HepG2 (cell line): Measurements from ENCODE around the gene VAX1. TPM values are rescaled to one million over a fixed set of nuclear protein-coding genes. Genes with fewer than 3 reads are reported as not detected.

Experiments
- ATAC-seq: fragments of 200-7000 bp; cut with Tn5 transposase; 3 replicates; pipeline ENCODE4 v1.9.1; 2020; ENCODE audit warnings: mild to moderate bottlenecking, moderate library complexity
- BruUV-seq: library from RNA; stranded (reverse); fragments of 400-500 nt; replicated peaks from 2 replicates; lab custom pipeline; 2021; lab: Mats Ljungman, UMichigan
- CTCF ChIA-PET: fragments of 300-600 bp; formaldehyde crosslinking; extraction: SDS; loops from one replicate; lab custom pipeline; 2021; ENCODE audit warnings: low total read pairs, inconsistent platforms, low intra/inter-chr PET ratio; lab: Yijun Ruan, JAX
- POLR2A ChIA-PET: fragments of 350-600 bp; sonication (Branson Sonifier 250); formaldehyde crosslinking; loops from one replicate; lab custom pipeline; 2020; ENCODE audit warnings: antibody characterized with exemption, inconsistent platforms; lab: Yijun Ruan, JAX
- DNase-seq: peaks from one replicate; pipeline ENCODE4 v3.0.0-alpha.2; 2015; ENCODE audit warnings: low spot score
- FAIRE-seq: peaks from 3 replicates; lab custom pipeline; 2011; peaks lifted over from hg19 to GRCh38; lab: Jason Lieb, UNC
- H2AFZ ChIP-seq: one replicate; pipeline ENCODE4 v1.6.1; 2011; ENCODE audit warnings: low read length, inconsistent platforms
- H3K27ac ChIP-seq: fragments of 300-600 bp; 3 replicates; pipeline ENCODE4 v1.8.0; 2011; ENCODE audit warnings: mixed run types, mild to moderate bottlenecking, mixed read lengths, low read length, inconsistent platforms; ENCODE audit not compliant: insufficient read depth; ENCODE audit errors: extremely low read length
- H3K27me3 ChIP-seq, 2 experiments: fragments of 200-600 bp in 1 of 2; 2 replicates in 1 of 2; 3 replicates in 1 of 2; pipeline versions ENCODE4 v1.6.0 to v1.8.0; 2011; ENCODE audit warnings: low read length in 2 of 2, mild to moderate bottlenecking in 2 of 2, moderate library complexity in 2 of 2, inconsistent platforms in 1 of 2; ENCODE audit not compliant: insufficient read depth in 2 of 2, control insufficient read depth in 1 of 2
- H3K36me3 ChIP-seq, 2 experiments: fragments of 200-600 bp in 1 of 2; replicated peaks in 1 of 2; 2 replicates in 1 of 2; 3 replicates in 1 of 2; pipeline versions ENCODE4 v1.5.1 to v1.8.0; 2011; ENCODE audit warnings: low read length in 2 of 2, inconsistent platforms in 1 of 2; ENCODE audit not compliant: insufficient read depth in 2 of 2, control insufficient read depth in 1 of 2
- H3K4me1 ChIP-seq: 2 replicates; pipeline ENCODE4 v1.5.1; 2012; ENCODE audit warnings: low read length, inconsistent platforms; ENCODE audit not compliant: insufficient read depth
- H3K4me2 ChIP-seq: 2 replicates; pipeline ENCODE4 v1.6.0; 2011; ENCODE audit warnings: low read depth, low read length, inconsistent platforms
- H3K4me3 ChIP-seq, 3 experiments: fragments of 200-600 bp in 1 of 3; sonication (generic), shearing (Covaris generic) in 1 of 3; replicated peaks in 1 of 3; 2 replicates each; pipeline ENCODE4 v1.5.1; 2011 to 2016; ENCODE audit warnings: low read length in 3 of 3, inconsistent platforms in 2 of 3, low read depth in 2 of 3, mild to moderate bottlenecking in 2 of 3, control low read depth in 1 of 3, mixed read lengths in 1 of 3; ENCODE audit not compliant: insufficient read depth in 1 of 3
- H3K79me2 ChIP-seq: one replicate; pipeline ENCODE4 v1.6.1; 2011; ENCODE audit warnings: low read length, inconsistent platforms; ENCODE audit not compliant: insufficient read depth
- H3K9ac ChIP-seq: 2 replicates; pipeline ENCODE4 v1.6.0; 2011; ENCODE audit warnings: mild to moderate bottlenecking, low read depth, low read length, inconsistent platforms; ENCODE audit not compliant: insufficient read depth
- H3K9me3 ChIP-seq: 2 replicates; pipeline ENCODE4 v1.5.1; 2012; ENCODE audit warnings: mild to moderate bottlenecking, low read length
- H4K20me1 ChIP-seq: 2 replicates; pipeline ENCODE4 v1.6.0; 2011; ENCODE audit warnings: inconsistent platforms, mild to moderate bottlenecking, low read length, moderate library complexity; ENCODE audit not compliant: insufficient read depth
- HMG20A ChIP-seq: IDR thresholded peaks from 2 replicates; pipeline ENCODE4 v1.6.1; 2016; ENCODE audit warnings: borderline replicate concordance
- ZNF44 ChIP-seq: sonication (generic); formaldehyde crosslinking; IDR thresholded peaks from 2 replicates; pipeline ENCODE4 v1.5.1; 2020; ENCODE audit warnings: mild to moderate bottlenecking, missing genetic modification reagents
- ZNF704 ChIP-seq: sonication (generic); formaldehyde crosslinking; IDR thresholded peaks from 2 replicates; pipeline ENCODE4 v1.8.1; 2023; ENCODE audit warnings: mild to moderate bottlenecking, inconsistent platforms, moderate library complexity, missing genetic modification reagents, borderline replicate concordance
- ZNF768 ChIP-seq: sonication (generic); formaldehyde crosslinking; IDR thresholded peaks from 2 replicates; pipeline ENCODE4 v1.4.0; 2020; ENCODE audit warnings: missing genetic modification reagents
- WGBS: methylation state at CpG from one replicate; pipeline ENCODE4 v1.1.6; 2017; ENCODE audit warnings: low lambda C conversion rate; 5-methylcytosine and 5-hydroxymethylcytosine counted together
- in situ Hi-C: cut with HindIII; loops from 2 replicates; pipeline ENCODE4 v1.10.0; 2017; ENCODE audit warnings: low pct_unique_long_range_greater_than_20kb; ENCODE audit not compliant: extremely low pct_ligation_motif_present
- intact Hi-C: fragments of 100-400 bp; cut with micrococcal nuclease; formaldehyde crosslinking; loops from one replicate; pipeline ENCODE4 v1.10.0; 2022; ENCODE audit not compliant: unreplicated experiment
- polyA plus RNA-seq, 8 experiments: library from polyadenylated mRNA; depleted of rRNA in 3 of 8; stranded (reverse) in 7 of 8; unstranded in 1 of 8; fragments of >200 nt; fragmentation: Illumina TruSeq in 4 of 8; extraction: Trizol in 4 of 8; gene quantifications; 2 replicates each; pipeline versions ENCODE4 v1.2.1 to v1.2.3, GENCODE V29; 2011 to 2016; ENCODE audit warnings: low read depth in 4 of 8, missing spikeins in 1 of 8, mixed read lengths in 1 of 8; ENCODE audit not compliant: insufficient read depth in 1 of 8
- total RNA-seq, 5 experiments: library from RNA; depleted of rRNA; stranded (reverse); fragments of >200 nt; fragmentation: Illumina TruSeq; extraction: Trizol; gene quantifications; 2 replicates each; pipeline ENCODE4 v1.2.3, GENCODE V29; 2016; ENCODE audit warnings: low read depth in 1 of 5
- TF ChIP-seq, protein P1 (sequence below): IDR thresholded peaks from 2 replicates; pipeline ENCODE4 v1.6.1; 2016; ENCODE audit warnings: missing compliant biosample characterization, missing genetic modification reagents, borderline replicate concordance
- TF ChIP-seq, protein P2 (sequence below): sonication (generic); formaldehyde crosslinking; IDR thresholded peaks from 2 replicates; pipeline ENCODE4 v1.4.0; 2020; ENCODE audit warnings: missing genetic modification reagents

The VAX1 gene
- total and polyA plus RNA-seq, 2 of the 13 experiments (the other 11 are each of a cell fraction or from before 2014, with no cell fraction given) = not detected

GRCh38 chr10:117166418-117167345 is 28.6 kb upstream of the VAX1 start:
- ATAC-seq = no peak
- TF ChIP-seq HMG20A (no peak), ZNF44 (CRISPR knock-in tag) (no peak), ZNF768 (CRISPR knock-in tag) (peak; percentile 88), ZNF704 (CRISPR knock-in tag) (no peak)
- TF ChIP-seq, protein P1, sequence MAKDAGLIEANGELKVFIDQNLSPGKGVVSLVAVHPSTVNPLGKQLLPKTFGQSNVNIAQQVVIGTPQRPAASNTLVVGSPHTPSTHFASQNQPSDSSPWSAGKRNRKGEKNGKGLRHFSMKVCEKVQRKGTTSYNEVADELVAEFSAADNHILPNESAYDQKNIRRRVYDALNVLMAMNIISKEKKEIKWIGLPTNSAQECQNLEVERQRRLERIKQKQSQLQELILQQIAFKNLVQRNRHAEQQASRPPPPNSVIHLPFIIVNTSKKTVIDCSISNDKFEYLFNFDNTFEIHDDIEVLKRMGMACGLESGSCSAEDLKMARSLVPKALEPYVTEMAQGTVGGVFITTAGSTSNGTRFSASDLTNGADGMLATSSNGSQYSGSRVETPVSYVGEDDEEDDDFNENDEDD (CRISPR knock-in tag) = no peak
- TF ChIP-seq, protein P2, sequence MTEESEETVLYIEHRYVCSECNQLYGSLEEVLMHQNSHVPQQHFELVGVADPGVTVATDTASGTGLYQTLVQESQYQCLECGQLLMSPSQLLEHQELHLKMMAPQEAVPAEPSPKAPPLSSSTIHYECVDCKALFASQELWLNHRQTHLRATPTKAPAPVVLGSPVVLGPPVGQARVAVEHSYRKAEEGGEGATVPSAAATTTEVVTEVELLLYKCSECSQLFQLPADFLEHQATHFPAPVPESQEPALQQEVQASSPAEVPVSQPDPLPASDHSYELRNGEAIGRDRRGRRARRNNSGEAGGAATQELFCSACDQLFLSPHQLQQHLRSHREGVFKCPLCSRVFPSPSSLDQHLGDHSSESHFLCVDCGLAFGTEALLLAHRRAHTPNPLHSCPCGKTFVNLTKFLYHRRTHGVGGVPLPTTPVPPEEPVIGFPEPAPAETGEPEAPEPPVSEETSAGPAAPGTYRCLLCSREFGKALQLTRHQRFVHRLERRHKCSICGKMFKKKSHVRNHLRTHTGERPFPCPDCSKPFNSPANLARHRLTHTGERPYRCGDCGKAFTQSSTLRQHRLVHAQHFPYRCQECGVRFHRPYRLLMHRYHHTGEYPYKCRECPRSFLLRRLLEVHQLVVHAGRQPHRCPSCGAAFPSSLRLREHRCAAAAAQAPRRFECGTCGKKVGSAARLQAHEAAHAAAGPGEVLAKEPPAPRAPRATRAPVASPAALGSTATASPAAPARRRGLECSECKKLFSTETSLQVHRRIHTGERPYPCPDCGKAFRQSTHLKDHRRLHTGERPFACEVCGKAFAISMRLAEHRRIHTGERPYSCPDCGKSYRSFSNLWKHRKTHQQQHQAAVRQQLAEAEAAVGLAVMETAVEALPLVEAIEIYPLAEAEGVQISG (CRISPR knock-in tag) = no peak
- ChIA-PET CTCF (interaction anchor here (0.9 to 5.0 kb wide), 3 partner anchors 8 to 370 kb away, joined by 3 to 60 read pairs (median 4); no protein-coding TSS in a partner anchor), POLR2A (no interaction called here)
- H3K4me2 ChIP-seq = no peak overlapping the region
- H3K4me3 ChIP-seq = no peak overlapping the region
- BruUV-seq = no TSS peak
- peaks cover 6 to 88% of the 10 kb centered on the region in 2 experiments for H3K27me3 ChIP-seq
- intact Hi-C loops = loop anchor here (5.0 kb wide), 1 partner anchor 164 kb away; no protein-coding TSS in a partner anchor
- in situ Hi-C loops = loop anchor here (5.0 to 10.0 kb wide), 2 partner anchors 162 to 369 kb away; partner anchors contain the start of gene SHTN1
- peaks cover 17% of the 10 kb centered on the region for H3K4me1 ChIP-seq
- DNase-seq = no peak
- FAIRE-seq = no peak
- no peaks in the 10 kb centered on the region for H3K9me3 ChIP-seq
- H3K9ac ChIP-seq = no peak overlapping the region
- no peaks in the 10 kb centered on the region for H4K20me1 ChIP-seq
- WGBS = 54% methylated on average over 21 of the region's 41 CpGs
- no peaks in the 10 kb centered on the region for H3K36me3 ChIP-seq
- H3K79me2 ChIP-seq = no peaks in the 10 kb centered on the region
- H3K27ac ChIP-seq = no peak overlapping the region
- H2AFZ ChIP-seq = no peak overlapping the region
